NCI-H524 (cell line): Measurements from ENCODE around the gene SH2D4B.
"Not testable (repeated sequence)": the region's sequence is repeated elsewhere in the genome, so short reads cannot be mapped to it uniquely, and the experiment has no call there.

ENCODE experiments used
- DNase-seq, 2 experiments: peaks; one replicate each; lab custom pipeline; 2025; lab: John Stamatoyannopoulos, UW

Gene SH2D4B

DNA sequence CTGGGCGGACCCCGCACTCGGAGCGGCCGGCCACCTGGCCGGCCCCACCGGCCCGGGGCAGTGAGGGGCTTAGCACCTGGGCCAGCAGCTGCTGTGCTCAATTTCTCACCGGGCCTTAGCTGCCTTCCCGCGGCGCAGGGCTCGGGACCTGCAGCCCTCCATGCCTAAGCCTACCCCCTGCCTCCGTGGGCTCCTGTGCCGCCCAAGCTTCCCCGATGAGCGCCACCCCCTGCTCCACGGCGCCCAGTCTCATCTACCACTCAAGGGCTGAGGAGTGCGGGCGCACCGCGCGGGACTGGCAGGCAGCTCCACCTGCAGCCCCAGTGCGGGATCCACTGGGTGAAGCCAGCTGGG lies 5.6 kb downstream of the SH2D4B start:
- not testable (repeated sequence) for DNase-seq

DNA sequence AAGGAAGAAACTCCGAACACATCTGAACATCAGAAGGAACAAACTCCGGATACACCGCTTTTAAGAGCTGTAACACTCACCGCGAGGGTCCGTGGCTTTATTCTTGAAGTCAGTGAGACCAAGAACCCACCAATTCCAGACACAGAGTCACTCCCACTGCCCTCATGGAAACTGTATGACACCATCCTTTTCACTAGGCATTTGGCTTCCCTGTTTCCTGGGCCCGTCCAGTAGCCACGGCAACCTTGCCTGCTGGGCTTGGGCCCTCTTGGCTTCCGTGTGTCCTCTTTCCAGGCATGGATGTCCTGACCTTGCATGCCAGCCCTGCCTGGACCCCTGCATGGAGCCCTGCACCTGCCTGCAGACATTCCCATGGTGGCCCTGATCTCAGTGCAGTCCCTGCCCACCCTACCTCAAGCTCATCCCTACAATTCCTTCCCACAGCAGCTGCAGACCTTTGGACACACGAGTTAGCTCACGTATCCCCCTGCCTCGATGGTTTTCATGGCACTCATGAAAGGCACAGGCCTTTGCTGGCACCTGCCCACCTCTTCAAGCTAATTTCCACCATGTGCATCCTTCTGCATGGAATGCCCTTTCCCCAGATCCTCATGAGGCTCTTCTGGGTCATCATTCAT lies 6.7 kb downstream of the SH2D4B start:
- DNase-seq: no peak

DNA sequence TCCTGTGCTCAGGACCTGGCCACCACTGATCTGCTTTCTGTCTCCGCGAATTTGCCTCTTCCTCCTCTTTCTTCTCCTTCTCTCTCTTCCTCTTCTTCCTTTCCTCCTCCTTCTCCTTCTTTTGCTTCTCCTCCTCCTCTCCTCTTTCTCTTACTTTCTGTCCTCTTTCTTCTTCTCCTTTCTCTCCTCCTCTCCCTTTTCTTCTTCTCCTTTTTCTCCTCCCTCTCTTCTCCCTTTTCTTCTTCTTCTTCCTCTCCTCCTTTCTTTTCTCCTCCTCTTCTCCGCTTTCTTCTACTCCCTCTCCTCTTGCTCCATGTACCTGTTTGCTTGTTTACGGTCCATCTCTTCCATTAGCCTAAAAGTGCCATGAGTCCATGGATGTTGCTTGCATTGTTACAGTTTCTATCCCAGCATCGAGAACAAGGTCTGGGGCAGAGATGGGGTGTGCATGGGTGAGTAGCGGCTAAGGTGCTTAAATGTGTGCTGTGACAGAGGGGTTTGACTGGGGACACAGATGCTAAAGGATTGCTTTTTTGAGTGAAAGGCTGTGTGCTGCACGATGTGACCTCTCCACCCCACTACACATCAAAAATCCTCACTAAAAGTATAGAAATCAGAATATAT lies 7.7 kb downstream of the SH2D4B start:
- DNase-seq: no peak

DNA sequence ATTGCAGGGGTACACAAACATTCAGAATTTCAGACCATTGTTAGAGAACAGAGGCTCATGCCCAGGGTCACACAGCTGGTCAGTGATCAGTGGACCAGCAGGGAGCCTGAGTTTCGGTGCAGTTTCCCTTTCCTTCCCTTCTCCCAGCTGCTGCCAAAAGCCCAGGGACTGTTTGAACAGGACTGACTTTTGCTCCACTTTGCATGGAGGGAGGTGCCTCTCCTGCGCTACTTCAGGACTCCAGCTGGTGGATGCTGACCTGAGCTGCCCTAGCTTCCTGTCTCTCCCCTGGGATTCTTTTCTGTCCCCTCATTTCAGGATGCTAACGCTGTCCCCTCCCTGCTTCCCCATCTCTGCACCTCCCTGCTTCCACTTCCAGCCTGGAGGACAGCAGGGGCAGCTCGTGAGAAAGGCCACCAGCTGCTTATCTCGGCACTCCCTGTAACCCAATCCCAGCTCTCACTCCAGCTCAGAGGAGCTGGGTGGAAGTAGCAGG lies 14.5 kb downstream of the SH2D4B start:
- peak; percentile 34 to 65 for DNase-seq

DNA sequence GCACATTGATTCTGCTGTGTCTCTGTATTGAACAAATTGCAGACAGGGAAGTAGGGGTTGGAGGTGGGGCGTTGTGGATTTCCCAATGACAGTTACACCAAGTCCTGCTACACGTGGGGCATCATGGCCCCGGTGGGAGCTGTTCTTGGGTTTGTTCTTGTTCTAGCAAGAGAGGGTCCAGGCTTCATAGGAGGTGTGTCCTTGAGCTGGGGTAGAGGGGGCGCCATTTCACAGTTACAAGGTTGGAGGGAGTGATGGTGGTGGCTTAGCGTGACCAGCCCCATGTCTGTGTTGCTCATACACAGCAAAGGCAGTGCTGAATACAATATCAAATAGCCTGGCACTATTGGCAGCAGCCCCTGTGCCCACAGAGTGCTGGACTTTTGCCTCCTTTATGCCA lies 15.7 kb downstream of the SH2D4B start:
- no peak for DNase-seq

DNA sequence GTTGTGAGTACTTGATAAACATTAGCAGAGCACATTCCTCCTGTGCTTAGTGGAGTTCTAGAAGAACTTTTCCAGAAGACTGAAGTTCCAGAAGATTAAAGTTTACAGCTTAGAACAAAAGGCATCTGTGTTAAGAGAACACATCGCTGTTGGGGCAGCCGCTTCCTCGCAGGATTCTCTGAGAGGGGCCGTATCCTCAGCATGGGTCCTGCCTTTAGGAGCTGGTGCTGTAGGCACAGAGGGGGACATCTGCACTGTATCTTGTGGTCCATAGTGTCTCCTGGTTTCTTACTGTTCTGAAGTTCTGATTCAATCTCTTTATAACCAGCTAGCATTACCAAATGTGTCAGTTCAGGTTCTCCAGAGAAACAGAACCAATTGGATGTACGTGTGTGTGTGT lies 16.3 kb downstream of the SH2D4B start:
- DNase-seq: no peak

DNA sequence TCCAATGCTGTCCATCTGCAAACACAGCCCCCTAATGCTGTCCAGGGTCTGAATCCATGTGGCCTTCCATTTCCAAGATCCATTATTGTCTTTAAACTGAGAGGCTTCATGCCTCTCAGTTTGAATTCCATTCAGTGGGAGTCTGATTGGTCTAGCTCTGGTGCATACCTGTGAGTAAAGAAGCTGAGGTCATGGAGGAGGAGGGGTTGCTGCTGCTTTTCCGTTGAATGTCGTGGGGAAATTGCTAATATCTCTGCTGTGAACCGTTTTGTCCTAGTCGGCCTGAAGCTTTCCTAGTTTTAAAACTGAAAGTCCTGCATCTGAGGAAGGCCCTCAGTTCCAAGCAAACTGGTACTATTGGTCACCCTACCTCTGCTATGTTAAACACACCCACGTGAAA lies 17.7 kb downstream of the SH2D4B start:
- no peak for DNase-seq

DNA sequence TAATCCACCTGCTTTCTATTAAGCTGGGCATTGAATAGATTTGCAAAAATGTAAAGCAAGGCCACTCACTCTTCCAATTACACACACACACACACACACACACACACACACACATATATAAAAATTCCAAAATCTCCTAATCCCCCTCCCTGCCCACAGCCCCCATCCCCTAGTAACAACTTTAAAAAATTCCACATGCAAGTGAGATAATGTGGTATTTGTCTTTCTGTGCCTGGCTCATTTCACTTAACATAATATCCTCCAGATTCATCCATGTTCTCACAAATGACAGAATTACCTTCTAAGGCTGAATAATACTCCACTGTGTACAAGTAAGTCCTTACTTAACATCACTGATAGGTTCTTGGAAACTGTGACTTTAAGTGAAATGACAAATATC lies 24.2 kb downstream of the SH2D4B start:
- DNase-seq: no peak

DNA sequence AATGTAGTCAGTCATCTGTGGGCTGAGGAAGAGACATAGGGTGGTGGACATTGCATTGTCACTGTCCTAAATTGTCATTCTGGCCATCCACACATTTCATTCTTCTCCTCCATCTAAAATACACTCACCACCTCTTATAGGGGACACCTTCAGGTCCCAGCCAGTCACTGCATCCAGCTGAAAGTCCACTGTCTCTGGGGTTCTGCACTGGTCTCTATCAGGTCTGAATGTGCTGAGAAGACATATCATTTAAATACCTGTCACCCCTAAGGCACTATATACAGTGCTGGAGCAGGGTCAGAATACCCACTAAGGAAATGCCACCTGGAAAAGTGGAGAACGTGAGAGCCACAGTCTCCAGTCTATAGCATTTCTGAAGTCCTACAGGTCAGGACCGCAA lies 29.6 kb downstream of the SH2D4B start:
- DNase-seq: no peak

DNA sequence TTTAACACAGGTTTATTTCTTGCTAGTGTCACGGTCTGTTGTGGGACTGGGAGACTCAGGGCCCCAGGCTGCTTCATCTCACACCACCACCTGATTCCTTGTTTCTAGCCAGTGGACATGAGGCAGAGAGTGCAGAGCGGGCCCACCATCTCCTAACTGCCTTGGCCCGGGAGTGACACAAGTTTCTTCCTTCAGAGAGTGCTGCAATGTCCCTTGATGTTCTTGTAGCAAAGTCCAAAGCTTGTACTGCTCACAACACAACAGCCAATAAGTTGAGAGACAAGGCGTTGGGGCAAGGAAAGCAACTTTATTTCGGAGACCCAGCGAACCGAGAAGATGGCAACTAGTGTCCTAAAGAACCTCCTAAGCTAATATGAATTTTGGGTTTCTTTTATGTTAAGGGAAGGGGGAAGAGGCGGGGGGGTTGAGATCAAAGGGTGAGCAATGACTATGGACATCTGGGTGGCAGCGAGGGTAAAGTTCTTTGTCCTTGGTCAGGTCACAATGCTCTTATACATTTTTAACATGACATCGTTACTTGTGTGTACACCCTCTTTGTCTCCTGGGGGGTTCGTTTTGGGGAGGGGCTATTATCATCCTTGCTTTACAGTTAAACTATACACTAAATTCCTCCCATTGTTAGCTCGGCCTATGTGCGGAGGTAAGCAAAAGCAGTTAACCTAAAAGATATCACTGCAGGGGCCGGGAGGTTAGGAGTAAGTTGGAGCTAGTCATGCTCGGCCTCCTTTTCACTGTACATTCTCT lies 31.6 kb downstream of the SH2D4B start:
- no peak for DNase-seq

DNA sequence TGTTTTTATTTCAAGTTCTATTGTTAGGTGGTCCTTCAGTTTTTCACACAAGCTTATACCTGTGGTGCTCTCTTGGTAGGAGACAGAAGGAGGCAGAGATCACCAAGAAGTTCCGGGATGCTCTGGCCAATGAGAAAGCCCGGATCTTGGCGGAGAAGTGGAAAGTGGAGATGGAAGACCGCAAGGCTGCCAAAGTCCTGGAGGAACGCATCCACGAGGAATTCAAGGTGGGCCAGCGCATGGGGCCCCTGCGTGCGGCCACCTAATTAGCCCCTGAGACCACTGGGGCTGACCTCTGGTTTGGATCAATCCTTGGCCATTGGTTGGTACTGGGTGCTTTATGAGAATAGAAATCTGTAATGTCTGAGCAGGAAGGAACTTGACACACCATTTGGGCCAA lies 33.6 kb downstream of the SH2D4B start:
- no peak for DNase-seq

DNA sequence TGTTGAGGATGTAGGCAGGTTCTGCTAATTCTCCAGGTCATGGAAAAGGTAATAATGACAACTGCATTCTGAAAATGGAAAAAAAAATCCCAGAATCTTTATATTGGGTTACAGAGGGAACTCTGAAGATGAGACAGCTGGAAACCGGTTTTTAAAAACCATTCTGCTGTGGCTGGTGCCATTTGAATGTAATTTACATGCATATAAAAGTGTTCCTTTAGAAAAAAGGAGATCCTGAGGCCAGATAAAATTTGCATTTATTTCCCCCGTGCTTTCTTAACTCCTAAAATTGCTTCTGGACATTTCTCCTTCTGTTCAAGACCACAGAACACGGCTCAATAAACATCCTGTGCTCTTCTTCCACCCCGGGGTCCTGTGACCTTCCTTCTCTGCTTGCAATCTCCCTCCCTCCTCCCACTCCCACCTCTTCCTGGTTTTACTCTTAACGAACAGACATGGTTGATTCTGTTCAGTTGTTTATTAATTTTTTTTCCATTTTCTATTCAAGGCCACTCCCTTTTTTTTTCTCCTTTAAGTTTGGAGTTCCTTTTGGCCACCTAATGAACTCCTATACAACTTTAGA lies 41.6 kb downstream of the SH2D4B start:
- DNase-seq: no peak

DNA sequence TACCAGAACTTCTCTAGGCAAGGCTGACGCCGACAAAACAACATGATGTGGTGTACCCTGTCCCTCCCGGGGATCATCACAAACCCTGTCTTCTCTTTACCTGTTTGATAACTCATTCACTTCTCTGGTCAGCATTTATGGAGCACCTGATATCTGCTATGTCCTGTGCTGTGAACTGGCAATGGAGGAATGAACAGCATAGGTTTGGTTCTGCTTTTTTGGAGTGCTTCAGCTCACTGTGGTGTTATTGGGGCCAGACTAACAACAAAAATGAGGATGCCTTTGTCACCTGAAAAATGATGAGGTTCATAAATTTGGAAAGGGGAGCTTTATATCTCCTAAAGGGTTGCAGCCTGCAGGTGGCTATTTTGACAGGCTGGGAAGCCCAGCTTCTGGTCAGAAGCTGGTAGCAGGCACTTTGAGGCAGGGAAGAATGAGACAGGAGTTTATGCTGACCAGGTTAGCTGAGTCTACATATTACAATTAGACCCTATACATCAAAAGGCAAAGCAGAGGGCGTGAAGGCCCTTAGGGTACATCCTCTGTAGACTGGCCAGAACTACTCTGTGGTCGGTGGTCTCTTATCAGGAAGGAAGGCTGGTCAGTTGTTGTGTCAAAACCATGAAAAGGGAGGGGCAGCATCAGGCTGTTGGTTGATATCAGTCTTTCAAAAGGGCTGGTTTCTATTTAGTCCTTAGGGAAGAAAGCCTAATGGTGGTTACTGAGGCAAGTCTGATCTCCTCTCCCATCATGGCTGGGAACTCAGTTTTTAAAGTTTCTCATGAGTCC lies 42.3 kb downstream of the SH2D4B start:
- DNase-seq: no peak

DNA sequence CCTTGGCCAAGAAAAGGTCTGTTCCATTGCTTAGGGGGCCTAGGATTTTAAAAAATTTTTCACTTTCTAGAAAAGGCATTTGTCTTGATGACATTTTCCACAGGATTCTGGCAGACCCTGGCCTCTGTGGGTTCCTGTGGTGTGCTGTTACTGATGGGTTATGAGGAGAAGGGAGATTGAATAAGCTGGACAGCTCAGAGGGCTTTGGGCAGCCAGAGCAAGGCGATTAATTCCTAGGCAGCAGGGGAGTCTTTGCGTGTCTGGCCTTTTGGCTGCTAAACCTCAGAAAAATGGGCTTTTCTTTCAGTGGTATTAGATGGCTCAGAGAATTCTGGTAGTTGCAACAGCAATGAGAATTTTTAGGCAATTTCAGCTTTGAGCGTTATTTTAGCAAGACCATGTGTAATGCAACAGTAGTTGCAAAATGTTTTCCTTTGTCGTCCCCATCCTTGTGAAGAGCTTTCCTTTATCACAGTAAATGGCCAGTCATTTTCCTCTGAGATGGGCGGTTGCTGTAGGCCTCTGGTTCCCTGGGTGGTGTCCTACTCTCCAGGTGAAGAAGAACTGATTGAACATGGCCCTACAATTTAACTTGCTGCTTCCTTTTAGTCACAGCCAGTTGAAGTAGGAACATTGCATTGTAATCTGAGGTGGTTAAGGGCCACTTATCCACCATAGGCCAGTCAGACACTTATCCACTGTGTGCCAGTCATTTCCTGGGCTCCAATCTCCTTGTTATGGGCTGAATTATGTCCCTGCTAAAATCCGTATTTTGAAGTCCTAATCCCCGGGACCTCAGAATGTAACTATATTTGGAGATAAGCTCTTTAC lies 43.2 kb downstream of the SH2D4B start:
- DNase-seq: no peak

DNA sequence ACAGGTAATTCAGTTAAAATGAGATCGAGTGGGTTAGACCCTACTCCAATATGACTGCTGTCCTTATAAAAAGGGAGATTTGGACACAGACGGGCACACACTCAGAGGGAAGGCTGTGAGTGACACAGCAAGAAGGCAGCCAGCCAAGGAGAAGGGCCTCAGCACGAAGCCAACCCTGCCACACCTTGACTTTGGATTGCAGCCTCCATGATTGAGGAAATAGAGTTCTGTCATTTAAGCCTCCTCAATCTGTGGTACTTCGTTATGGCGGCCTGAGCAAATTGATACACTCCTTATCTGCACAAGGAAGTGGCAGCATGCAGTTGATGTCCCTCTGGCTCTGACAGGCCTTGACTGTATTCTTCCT lies 43.8 kb downstream of the SH2D4B start:
- no peak for DNase-seq

DNA sequence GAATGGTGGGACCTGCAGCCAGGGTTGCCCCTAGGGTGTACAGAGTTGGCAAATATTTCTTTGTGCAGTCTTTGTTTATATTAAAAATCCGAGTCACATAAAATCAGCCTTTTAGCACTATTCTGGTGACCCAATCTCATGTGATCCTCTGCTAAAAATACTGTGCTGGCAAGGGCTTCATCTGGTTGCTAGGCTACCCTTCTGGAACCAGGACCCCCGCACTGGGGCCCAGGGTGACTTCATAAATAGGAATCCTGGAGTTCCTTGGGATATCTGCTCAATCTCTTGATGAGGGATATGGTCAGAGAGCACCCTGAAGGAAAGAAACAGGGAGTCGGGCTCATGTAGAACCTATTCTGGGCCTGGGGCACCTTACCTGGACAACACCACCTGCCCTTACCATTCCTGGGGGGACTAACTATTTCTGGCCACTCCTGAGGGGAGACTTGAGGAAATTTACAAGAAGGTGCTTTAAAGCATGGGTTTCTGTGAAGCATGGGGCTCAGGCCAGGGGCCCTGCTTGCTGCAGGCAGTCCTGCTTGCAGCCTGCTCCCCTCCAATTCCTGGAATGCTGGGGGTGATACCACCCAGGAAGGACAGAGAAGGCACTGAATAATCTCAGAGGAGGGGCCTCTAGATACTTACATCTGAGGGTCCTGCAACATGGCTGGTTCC lies 44.7 kb downstream of the SH2D4B start:
- no peak for DNase-seq

DNA sequence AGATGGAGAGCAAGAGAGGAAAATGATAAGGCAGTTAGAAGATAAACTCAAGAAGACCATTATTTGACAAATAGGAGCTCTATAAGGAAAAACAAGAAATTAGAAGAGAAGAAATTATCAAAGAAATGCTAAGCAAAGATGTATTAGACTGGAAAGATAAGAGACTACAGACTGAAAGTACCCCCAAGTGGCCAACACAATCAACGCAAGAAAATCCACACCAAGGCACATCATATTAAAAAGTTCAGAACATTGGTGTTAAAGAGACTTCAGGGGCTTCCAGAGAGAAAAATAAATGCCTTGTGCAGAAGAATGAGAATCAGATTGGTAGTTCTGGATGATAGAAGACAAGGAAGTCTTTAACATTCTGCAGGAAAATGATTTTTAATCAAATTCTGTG lies 46.0 kb downstream of the SH2D4B start:
- no peak for DNase-seq

DNA sequence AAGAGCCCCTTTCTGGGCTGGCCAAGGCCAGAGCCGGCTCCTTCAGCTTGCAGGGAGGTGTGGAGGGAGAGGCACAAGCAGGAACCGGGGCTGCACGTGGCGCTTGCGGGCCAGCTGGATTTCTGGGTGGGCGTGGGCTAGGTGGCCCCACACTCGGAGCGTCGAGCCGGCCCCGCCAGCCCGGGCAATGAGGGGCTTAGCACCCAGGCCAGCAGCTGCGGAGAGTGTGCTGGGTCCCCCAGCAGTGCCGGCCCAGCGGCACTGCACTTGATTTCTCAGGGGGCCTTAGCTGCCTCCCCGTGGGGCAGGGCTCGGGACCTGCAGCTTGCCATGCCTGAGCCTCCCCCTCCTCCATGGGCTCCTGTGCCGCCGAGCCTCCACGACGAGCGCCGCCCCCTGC lies 48.1 kb downstream of the SH2D4B start:
- DNase-seq: no peak

DNA sequence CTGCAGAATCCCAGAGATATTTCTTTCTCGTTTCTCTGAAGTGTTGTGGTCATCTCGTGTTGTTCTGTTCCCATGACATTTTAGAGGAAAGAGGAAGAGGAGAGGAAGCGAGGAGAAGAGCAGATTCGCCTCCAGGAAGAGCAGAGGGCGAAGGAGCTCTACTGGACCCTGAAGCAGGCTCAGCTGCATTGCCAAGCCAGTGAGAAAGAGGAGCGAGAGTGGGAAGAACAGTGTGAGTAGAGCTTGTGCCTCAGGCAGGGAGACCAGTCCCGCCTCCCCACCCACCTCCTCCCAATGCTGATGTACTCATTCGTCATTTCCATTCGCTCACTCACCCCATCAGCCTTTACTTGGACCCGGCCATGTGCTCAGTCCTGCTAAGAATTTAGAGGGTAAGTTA lies 50.8 kb downstream of the SH2D4B start:
- DNase-seq: no peak

DNA sequence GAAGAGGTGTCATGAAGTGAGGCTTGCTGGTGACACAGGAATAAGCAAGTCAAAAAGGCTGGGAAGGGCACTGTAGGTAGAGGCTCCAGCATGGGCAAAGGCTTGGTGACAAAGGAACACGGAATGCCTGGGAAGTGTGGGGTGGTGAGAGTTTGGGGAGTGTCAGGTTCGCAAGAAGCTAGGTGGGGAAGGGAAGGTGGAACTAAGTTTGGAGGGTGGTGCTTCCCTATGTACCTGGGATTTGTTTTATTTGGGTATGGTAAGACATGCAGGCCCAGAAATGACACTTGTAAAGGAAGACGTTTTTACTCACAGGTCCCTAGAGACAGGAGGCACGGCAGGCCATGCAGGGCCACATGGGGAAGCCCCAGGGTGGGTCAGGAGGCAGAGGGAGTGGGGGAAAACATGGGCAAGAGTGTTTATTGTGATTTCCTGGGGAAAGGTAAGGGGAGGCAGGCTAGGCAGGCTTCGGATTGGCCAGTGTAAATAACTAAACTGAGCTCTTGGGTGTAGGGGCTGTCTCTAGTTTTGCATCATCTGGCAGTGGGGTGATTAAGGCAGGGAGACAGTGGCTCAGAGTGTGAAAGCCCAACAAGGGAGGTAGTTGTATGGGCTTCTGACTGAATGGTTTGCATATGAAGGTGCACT lies 52.1 kb downstream of the SH2D4B start:
- no peak for DNase-seq
